GM18907 (cell line): Measurements from ENCODE around the gene SYT17.

ENCODE experiments used
- ATAC-seq: cut with Tn5 transposase; IDR thresholded peaks from one replicate; pipeline ENCODE4 v1.9.1; 2021; ENCODE audit warnings: mild to moderate bottlenecking, moderate library complexity; ENCODE audit not compliant: unreplicated experiment

The SYT17 gene

DNA sequence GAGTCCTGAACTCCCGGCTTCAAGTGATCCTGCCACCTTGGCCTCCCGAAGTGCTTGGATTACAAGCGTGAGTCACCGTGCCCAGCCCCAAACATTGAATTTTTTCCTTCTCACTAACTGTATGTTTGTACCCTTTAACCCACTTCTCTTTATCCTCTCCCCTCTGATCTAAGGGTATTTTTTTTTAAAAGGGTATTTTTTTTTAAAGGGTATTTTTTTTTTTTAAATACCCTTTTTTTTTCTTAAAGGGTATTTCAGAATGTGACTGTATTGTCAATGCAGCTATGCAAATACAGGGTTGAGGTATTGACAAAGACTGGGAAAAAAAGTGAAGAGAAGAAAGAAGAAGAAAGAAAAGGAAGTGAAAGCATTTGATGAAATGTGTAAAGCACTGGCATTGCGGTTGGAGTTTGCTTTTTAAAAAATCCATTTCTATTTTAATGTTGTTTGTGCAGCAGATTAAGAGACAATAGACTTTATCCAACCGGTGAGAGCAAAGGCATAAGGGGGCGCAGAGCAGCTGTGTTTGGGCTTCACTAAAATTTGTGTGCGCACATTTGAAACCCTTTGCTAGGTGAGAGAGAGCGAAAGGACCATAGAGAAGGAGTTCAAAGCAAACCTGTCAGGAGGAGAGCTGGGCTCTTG lies 42.4 kb downstream of the SYT17 start:
- peak; percentile 81 for ATAC-seq

DNA sequence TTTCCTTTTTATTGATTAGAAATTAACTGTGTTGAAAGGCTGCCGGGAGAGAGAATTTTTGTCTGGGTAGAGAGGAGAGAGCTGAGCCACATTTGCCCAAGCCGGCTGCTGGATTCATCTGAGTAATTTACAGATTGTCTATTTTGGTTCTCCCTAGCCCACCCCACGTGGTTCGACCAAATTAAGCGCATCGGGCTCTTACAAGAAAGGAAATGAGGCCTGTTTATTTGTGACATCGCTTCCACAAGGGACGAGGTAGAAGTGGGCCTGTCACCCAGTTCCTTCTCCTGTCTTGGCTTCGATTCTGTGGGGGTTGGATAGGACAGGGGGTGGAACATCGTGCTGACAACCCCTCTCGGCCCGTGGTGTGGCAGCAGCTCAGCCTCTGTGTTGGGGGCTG lies 42.9 kb downstream of the SYT17 start:
- ATAC-seq, result peak; percentile 36

- ATAC-seq, result no peak
These were observed 44.0 kb downstream of the SYT17 start for GRCh38 chr16:19212059-19212458.

GRCh38 chr16:19213885-19214284 lies 45.8 kb downstream of the SYT17 start:
- ATAC-seq, result no peak

- no peak for ATAC-seq
These were observed 47.7 kb downstream of the SYT17 start for GRCh38 chr16:19215705-19216104.

- no peak for ATAC-seq
These were observed 50.5 kb downstream of the SYT17 start for GRCh38 chr16:19218581-19218980.

GRCh38 chr16:19219836-19220235 lies 51.8 kb downstream of the SYT17 start:
- no peak for ATAC-seq

GRCh38 chr16:19223235-19224170 lies 55.5 kb downstream of the SYT17 start:
- ATAC-seq, result no peak

DNA sequence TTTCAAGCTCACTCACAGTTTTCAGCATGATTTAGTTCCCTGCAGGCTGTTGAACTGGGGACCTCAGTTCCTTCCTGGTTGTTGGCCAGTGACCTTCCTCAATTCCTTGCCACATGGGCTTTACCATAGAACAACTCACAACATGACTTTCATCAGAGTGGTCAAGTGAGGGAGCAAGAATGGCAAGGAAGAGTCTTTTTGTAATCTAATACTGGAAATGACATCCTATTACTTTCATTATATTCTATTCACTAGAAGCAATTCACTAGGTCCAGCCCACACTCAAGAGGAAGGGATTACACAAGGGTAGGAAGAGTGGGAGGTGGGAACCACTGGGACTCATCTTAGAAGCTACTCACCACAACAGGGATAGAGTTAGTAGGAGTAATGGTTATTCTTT lies 57.6 kb downstream of the SYT17 start:
- ATAC-seq, result no peak

GRCh38 chr16:19227643-19228042 lies 59.6 kb downstream of the SYT17 start:
- ATAC-seq, result no peak

GRCh38 chr16:19228052-19228451 lies 60.0 kb downstream of the SYT17 start:
- no peak for ATAC-seq

GRCh38 chr16:19228575-19228974 lies 60.5 kb downstream of the SYT17 start:
- no peak for ATAC-seq

DNA sequence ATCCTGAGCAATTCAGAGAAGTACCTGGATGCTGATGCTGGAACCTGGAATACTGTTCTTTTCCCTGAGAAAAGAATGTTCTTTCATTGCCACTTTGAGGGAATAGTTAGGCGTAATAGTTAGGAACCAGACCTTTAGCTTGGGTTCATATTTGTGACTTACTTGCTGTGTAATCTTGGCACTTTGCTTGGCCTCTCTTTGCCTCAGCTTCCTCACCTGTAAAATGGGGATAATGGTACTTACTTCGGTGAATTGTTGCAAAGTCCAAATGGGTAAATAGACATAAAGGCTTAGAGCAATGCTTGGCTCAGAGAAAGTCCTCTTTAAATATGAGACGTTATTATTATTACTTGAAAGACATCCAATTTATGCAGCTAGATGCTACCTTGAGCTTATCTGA lies 62.5 kb downstream of the SYT17 start:
- no peak for ATAC-seq

DNA sequence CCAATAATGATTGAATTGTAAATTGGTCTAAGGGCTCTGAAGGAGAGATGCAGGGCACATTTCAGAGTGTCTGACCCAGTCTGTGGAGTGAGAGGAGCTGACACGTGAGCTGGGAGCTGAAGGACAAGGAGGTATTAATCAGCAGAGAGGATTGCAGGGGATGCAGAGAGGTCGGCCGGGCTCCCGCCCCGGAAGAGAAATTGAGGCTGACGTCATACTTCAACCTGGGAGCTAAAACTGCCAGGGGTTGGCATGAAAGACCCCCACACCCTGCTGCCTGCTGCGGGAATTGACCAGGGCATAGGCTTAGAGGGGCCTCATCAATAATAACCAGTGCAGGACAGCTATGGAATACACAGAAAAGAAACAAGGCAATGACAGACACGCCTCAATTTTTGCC lies 63.8 kb downstream of the SYT17 start:
- no peak for ATAC-seq

- ATAC-seq, result no peak
These were observed 64.9 kb downstream of the SYT17 start for GRCh38 chr16:19232988-19233387.

GRCh38 chr16:19235478-19235877 lies 67.4 kb downstream of the SYT17 start:
- ATAC-seq, result no peak

GRCh38 chr16:19235886-19236285 lies 67.8 kb downstream of the SYT17 start:
- ATAC-seq, result no peak

GRCh38 chr16:19236561-19237209 lies 68.6 kb downstream of the SYT17 start:
- no peak for ATAC-seq

DNA sequence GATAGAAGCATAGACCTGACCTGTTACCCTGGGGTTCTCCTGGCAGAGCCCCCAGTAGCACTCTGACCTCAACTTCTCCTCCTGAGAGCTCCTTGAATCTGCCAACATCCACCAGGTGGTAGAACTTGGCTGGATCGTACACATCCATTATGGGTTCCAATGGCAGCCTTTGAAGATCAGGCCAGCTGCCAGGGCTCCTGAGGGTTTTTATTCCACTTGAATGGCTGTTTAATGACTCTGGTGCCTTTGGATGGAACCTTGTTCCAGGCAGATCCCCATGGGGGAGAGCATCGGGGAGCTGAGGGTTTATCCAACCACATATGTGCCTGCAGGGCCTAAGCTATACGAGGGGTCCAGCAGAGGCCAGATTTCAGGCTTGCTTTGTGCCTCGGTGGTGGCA lies 70.4 kb downstream of the SYT17 start:
- ATAC-seq, result no peak

- ATAC-seq, result no peak
These were observed 71.6 kb downstream of the SYT17 start for GRCh38 chr16:19239511-19240155.

GRCh38 chr16:19240494-19240893 lies 72.5 kb downstream of the SYT17 start:
- ATAC-seq, result no peak
